Stimulated activated CD8-positive, alpha-beta memory T cell treated with anti-CD3 and anti-CD28 coated beads, Interleukin-4, amount 100 ng/mL, for 24 hours (primary cell): Measurements from ENCODE around the gene AMPD2.

ENCODE experiments used
- DNase-seq: peaks from one replicate; pipeline ENCODE4 v3.0.0-alpha.2; 2020; ENCODE audit warnings: low read depth

AMPD2 gene

GRCh38 chr1:109630898-109631512 is 11.4 kb downstream of the AMPD2 start:
- no peak for DNase-seq

DNA sequence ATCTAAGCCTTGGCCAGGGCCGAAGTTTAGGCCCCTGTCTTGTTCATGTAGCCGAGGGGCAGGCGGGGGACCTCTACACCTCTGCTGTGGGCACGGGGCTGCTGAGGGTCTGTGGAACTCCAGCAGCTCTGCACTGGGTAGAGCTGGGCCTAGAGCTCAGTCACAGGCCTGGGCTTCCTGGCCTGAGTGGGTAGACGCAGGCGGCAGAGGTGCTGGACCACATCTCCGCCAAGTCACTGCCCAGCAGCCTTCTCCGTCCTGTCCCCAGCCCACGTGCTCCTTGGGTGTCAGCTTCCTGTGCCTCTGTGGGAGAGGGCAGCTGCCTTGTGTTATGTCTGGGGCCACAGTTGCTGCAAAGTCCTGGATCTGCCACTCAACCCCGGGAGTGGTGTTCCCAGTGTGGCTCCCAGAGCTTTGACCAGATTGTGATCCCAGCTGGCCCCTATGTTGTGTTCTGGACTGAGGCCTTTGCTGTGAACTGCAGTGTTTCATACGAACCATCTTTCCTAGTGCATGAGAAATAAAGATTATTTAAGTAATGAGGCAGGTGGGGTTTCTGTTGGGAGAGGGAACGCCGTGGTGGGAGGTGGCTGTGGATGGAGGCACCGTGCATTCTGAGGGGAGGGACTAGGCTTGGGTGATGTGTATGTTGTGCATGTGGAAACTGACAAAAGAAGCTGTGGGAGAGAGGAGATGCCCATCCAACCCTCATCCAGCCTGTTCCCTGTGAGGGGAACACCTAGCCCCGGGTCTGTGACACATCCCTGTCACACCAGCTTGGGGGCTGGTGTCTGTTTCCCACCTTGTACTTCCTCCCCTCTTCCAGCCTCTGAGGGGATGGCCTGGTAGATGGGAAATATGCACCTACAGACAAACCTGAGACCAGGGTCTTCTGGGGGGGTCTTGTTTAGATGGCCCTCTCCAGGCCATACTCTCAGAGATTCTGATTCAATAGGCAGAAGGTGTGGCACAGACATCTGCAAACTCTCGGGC is 12.2 kb downstream of the AMPD2 start:
- DNase-seq = no peak

- DNase-seq = no peak
Observed at GRCh38 chr1:109632671-109633346, 13.2 kb downstream of the AMPD2 start.

GRCh38 chr1:109634292-109634691 is 14.7 kb downstream of the AMPD2 start:
- no peak for DNase-seq

DNA sequence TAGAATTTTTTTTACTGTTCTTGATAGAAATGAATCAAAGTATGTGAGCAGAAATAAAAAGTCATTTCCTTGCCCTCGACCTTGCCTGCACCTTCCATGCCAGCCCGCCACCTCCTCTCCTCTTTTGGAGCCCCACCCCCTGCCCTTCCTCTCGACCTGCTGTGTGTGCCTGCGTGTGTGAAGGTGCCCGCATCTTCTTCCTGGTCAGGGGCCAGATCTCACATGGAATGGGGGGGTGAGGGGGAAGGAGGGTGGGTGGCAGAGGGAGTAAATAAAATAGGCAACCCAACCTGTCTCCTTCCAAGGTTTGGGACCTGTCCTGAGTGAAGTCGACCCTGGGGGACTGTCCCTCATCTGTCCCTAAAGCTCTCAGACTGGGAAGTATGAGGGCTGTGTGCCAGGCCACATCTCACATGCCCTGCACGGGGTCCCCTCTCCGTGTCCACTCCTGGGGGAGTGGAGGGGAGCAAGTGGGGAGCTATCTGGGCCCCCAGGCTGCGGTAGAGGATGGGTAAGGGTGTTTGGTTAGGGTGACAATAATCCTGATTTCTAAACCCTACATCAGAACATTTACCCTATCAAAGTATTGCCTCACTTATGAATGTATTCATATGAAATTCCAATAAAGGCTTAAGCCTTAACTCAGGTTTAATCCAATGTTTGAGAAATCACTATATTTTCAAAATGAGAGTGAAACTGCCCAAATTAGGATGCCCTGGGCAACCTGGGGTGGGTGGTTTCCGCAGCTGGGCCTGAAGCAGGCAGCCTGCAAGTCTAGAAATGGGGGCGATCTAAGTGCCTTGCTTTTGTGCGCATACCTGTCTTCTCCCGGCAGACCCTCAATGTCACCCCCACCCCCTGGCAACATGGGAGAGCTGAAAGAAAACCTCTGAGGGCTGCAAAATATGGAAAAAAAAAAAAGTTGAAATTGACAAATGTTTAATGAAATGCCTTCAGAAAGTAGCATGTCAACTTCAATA is 15.4 kb downstream of the AMPD2 start:
- no peak for DNase-seq

- DNase-seq = no peak
Observed at GRCh38 chr1:109635862-109636200, 16.2 kb downstream of the AMPD2 start.

- DNase-seq = no peak
Observed at GRCh38 chr1:109636201-109636952, 16.7 kb downstream of the AMPD2 start.

DNA sequence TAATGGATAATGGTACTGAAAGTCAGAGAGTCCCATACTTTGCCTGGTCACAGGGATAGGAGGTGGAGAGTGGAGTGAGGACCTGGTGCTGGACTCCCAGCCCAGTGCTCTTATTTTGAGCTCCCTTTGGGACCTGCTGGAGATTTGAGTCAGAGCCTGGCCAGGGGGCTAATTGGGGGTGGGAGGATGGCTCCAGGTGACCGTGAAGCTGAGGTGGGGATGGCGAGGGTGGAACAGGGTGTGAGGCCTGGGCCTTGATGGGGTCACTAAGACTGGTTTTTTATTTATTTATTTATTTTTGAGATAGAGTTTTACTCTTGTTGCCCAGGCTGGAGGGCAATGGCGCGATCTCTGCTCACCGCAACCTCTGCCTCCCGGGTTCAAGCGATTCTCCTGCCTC is 17.8 kb downstream of the AMPD2 start:
- no peak for DNase-seq

DNA sequence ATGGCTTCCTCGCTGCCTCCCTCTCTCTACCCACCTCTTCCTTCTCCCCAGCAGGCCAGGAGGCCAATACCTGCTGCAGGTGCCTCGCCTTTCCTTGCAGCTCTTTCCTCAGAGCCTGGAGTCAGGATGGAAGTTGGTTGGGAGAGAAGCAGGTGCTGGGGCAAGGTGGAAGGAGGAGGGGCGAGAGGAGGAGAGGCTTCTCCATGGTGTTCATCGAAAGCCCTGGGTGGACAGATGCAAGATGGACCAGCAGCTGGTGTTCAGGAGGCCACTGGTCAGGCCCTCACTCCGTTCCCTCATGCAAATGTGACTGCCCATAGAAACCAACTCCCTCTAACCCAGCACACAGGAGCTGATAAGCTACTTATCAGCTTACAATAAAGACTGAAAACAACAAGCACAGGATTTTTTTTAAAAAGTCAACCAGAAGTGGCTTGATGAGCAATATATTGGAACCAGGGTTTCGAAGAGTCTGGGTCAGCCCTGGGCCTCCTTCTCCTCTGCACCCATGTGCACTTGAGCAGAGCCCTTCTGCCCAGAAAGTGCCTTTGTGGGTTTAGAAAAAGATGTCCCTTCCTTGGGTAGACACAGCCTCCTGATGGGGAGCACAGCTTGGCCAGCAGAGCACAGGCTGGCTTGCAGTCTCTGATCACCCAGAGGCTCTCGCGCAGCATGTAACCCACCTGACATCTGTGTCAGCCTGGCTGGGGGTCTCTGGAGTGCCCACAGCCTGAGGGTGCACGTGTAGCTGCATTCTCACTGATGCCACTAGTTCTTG is 19.6 kb downstream of the AMPD2 start:
- DNase-seq = no peak

DNA sequence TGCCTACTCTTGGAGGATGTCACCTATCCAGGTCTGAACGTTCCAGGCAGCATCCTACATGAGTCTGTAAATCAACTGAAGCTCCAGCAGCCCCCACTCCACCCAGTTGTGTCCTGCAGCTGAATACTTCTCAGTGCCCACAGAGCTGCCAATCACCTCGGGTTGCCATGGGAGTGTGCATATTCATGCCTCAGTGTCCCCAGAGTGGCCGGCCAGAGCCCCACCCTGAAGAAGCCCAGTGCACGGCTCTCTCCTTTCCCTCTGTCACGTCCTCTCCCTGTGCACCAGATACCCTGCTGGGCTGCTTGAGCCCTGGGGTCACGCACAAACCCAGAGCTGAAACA is 20.2 kb downstream of the AMPD2 start:
- DNase-seq = no peak

DNA sequence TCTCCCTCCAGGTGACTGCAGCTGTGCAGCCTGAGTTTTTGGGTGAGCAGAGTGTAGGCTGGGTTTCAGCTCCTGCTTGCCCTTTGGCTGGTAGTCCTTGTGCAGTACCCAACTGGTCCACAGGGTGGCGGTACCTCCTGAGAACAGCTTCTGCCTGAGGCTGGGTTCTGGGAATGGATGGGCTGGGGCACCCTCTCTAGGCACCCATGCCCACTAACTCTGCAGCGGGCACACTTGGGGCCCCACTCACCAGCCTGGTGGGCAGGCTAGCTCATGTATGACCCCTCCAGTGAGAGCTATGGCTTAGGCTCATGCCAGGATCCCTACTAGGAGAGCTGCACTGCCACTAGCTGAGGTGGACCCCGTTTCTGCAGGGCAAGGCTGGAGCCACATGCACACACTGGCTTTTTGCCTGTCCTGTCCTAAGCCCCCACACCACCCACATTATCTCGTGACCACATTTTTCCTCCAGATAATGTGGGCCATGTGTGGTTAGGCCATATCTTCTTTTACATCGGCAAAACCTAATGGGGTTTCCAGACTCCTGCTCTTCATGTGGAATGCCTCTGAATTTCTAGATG is 20.7 kb downstream of the AMPD2 start:
- peak; percentile 89 for DNase-seq

DNA sequence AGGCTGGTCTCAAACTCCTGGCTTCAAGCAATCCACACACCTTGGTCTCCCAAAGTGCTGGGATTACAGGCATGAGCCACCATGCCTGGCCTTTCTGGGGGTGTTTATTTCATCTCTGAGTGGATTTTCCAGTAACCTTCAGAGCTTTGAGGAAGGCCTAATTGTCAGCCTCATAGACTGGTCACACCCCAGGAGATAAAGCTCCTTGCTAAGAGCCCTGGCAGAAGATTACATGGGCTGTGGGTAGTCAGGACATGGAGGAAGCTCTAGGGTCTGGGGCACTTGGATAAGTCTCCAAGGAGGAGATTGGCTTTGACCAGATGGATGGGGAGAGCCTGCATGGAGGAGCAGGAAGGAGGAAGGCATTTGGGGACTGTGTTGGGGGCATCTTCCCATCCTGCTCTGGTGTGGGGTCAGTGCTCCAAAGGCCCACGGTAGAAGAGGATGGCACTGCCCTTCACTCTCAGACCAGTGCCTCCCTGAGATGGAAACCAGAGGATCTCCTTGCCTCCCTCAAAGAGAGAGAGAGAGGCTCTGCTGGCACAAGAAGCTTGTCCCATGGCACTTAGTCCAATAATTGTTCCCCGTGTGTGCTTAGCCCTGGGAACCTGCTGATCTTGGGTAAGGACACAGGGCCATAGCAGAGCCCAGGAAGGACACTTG is 21.6 kb downstream of the AMPD2 start:
- DNase-seq = no peak

GRCh38 chr1:109641861-109642260 is 22.2 kb downstream of the AMPD2 start:
- DNase-seq = no peak

- DNase-seq = no peak
Observed at GRCh38 chr1:109642626-109643025, 23.0 kb downstream of the AMPD2 start.

DNA sequence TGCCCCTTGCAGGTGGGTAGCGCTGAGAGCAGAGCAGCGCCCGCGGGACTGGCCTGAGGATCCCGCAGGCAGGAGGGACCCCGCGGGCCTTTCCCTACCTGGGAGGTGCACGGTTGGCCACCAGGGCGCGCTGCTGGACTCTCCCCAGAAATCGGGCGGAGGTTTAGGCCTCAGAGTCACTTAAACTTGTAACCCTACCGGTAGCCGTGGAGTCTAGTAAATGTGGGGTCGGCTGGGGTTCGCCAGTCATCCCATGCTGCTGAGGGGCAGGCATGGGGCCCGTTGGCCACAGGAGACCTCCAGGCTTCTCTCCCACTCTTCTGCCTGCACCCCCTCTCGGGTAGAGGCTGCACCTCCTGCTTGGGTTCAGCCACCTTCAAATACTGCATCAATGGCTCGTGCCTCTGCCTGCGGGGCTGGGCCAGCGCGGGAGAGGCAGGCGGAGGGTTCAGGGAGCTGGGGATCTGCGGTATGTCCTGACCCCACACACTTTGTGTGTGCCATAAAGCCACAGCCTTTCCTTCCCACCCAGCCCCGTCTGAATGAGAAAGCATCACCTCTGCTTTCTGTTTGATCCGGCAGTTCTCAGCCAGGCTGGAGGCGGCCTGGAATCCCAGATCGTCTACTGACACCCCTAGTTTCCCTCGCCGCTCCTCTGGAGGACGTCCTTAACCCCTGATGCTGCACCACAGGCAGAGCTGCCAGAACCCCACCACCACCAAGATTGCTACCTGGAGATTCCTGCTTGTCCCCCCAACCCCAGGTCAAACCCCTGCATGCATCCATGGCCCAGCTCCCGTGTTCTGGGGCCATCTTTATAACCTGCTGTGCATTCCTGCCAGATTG is 24.0 kb downstream of the AMPD2 start:
- peak; percentile 88 for DNase-seq

- no peak for DNase-seq
Observed at GRCh38 chr1:109644670-109645069, 25.0 kb downstream of the AMPD2 start.

DNA sequence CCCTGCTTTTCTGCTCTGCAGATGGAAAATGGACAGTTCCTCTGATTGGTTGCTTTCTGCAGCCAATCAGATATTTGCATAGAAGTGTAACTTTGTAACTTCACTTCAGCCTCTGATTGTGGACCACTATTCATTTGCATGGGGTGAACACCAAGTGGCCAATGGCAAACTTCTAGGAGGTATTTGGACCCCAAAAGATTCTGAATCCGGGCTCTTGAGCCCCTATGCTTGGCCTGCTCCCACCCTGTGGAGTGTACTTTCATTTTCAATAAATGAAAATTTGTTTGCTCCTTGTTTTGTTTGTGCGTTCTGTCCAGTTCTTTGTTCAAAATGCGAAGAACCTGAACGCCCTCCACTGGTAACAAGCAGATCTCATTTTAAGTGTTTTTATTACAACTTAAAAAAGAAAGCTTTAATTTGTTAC is 29.9 kb downstream of the AMPD2 start:
- DNase-seq = no peak

DNA sequence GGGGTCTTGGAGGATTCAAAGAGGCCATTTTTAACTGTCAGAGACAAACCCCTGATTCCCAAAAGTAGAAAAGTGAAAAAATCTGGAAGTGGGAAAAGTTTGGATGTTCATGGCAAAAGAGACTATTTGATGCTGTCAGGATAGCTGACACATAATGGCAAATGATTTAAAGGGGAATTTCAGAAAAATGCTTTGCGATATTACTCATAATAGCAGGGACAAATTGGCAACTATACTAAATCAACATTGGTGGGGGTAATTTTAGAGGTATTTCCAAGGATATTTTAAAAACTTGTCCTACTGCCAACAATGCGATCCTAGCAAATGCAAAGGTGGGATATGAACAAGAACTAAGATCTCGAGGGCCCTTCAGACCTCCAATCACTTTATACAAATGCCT is 31.0 kb downstream of the AMPD2 start:
- DNase-seq = no peak
